Stomach (tissue), 4 donors: Measurements from ENCODE around the gene SCARF1.

Experiments used
- CTCF ChIP-seq, 7 experiments: fragments of 450-650 bp in 4 of 7; fragments of 200-600 bp in 3 of 7; sonication (generic) in 3 of 7; IDR thresholded peaks; one replicate each; pipeline ENCODE4 v1.5.1; 2016 to 2019; ENCODE audit warnings: antibody characterized with exemption in 7 of 7, control low read depth in 2 of 7, mild to moderate bottlenecking in 1 of 7
- POLR2A ChIP-seq, 4 donors: fragments of 450-650 bp; IDR thresholded peaks; one replicate each; pipeline ENCODE4 v1.6.1; 2016; ENCODE audit warnings: antibody characterized with exemption in 4 of 4, control low read depth in 2 of 4, mild to moderate bottlenecking in 1 of 4, moderate library complexity in 1 of 4

- TF ChIP-seq CTCF (IDR thresholded peaks at IDR 0.05) (no peak), POLR2A (IDR thresholded peaks at IDR 0.05) (no peak)
These were observed 47.6 kb downstream of the SCARF1 start for GRCh38 chr17:1597861-1598342.
